Endothelial cell of umbilical vein (primary cell): Measurements from ENCODE around the gene ANKRD28. TPM values are rescaled to one million over a fixed set of nuclear protein-coding genes. Genes with fewer than 3 reads are reported as not detected.

Experiments
- BruUV-seq: library from RNA; stranded (reverse); fragments of 400-500 nt; replicated peaks from 2 replicates; lab custom pipeline; 2021; lab: Mats Ljungman, UMichigan
- CTCF ChIA-PET: fragments of 300-600, 350-600 bp; sonication (Branson Sonifier 250); formaldehyde crosslinking; loops from one replicate; lab custom pipeline; 2021; ENCODE audit warnings: antibody characterized with exemption, inconsistent platforms; lab: Charles Lee
- POLR2A ChIA-PET: fragments of 300-600, 350-600 bp; sonication (Branson Sonifier 250); formaldehyde crosslinking; loops from one replicate; lab custom pipeline; 2021; ENCODE audit warnings: antibody characterized with exemption, inconsistent platforms; lab: Charles Lee
- DNase-seq: peaks from one replicate; pipeline ENCODE4 v3.0.0-alpha.2; 2011; ENCODE audit warnings: low read depth, low spot score
- FAIRE-seq: peaks from 2 replicates; lab custom pipeline; 2011; peaks lifted over from hg19 to GRCh38; lab: Jason Lieb, UNC
- H2AFZ ChIP-seq: 2 replicates; pipeline ENCODE4 v1.6.0; 2012; ENCODE audit warnings: low read depth, low read length, control low read depth, inconsistent platforms
- H3K27ac ChIP-seq: 2 replicates; pipeline ENCODE4 v1.5.1; 2011; ENCODE audit warnings: low read depth, mild to moderate bottlenecking, control low read depth, low read length, moderate library complexity; ENCODE audit not compliant: insufficient read depth
- H3K27me3 ChIP-seq, 2 experiments: 2 replicates each; pipeline versions ENCODE4 v1.6.0 to v1.6.1; 2011; ENCODE audit warnings: low read length in 2 of 2, mixed read lengths in 1 of 2; ENCODE audit not compliant: control insufficient read depth in 2 of 2, insufficient read depth in 2 of 2
- H3K36me3 ChIP-seq, 2 experiments: 2 replicates in 1 of 2; 3 replicates in 1 of 2; pipeline ENCODE4 v1.5.1; 2011; ENCODE audit warnings: low read length in 2 of 2, mild to moderate bottlenecking in 1 of 2, moderate library complexity in 1 of 2; ENCODE audit not compliant: control insufficient read depth in 2 of 2, insufficient read depth in 2 of 2; ENCODE audit errors: extremely low read depth in 1 of 2
- H3K4me1 ChIP-seq: 3 replicates; pipeline ENCODE4 v1.5.1; 2011; ENCODE audit warnings: mild to moderate bottlenecking, low read length; ENCODE audit not compliant: control insufficient read depth, insufficient read depth; ENCODE audit errors: extremely low read depth
- H3K4me2 ChIP-seq: 2 replicates; pipeline ENCODE4 v1.6.1; 2011; ENCODE audit warnings: low read length, control low read depth, mixed read lengths; ENCODE audit not compliant: insufficient read depth
- H3K4me3 ChIP-seq, 3 experiments: fragments of 200-600 bp in 1 of 3; sonication (generic), shearing (Covaris generic) in 1 of 3; replicated peaks in 1 of 3; 2 replicates each; pipeline ENCODE4 v1.5.1; 2011 to 2016; ENCODE audit warnings: control low read depth in 3 of 3, low read length in 3 of 3, mild to moderate bottlenecking in 2 of 3, inconsistent platforms in 1 of 3, low read depth in 1 of 3, moderate library complexity in 1 of 3; ENCODE audit not compliant: insufficient read depth in 1 of 3
- H3K79me2 ChIP-seq: 2 replicates; pipeline ENCODE4 v1.6.0; 2012; ENCODE audit warnings: low read length, inconsistent platforms; ENCODE audit not compliant: control insufficient read depth, insufficient read depth
- H3K9ac ChIP-seq: replicated peaks from 2 replicates; pipeline ENCODE3; 2011; ENCODE audit warnings: low read length, control low read depth; ENCODE audit not compliant: insufficient read depth; ENCODE audit errors: extremely low read depth
- H3K9me1 ChIP-seq: replicated peaks from 3 replicates; pipeline ENCODE4 v1.6.0; 2011; ENCODE audit warnings: mild to moderate bottlenecking, low read length; ENCODE audit not compliant: control insufficient read depth, insufficient read depth; ENCODE audit errors: extremely low read depth
- H3K9me3 ChIP-seq: replicated peaks from 2 replicates; pipeline ENCODE4 v1.5.1; 2012; ENCODE audit warnings: low read length, inconsistent platforms; ENCODE audit not compliant: control insufficient read depth, insufficient read depth
- H4K20me1 ChIP-seq: replicated peaks from 2 replicates; pipeline ENCODE3; 2011; ENCODE audit warnings: mild to moderate bottlenecking, low read length; ENCODE audit not compliant: control insufficient read depth, insufficient read depth; ENCODE audit errors: extremely low read depth
- CTCF ChIP-seq, 2 donors: IDR thresholded peaks; 1 replicate in 1 of 2; 2 replicates in 1 of 2; pipeline ENCODE4 v1.5.1; 2011; ENCODE audit warnings: low read length in 2 of 2, mild to moderate bottlenecking in 2 of 2, moderate library complexity in 2 of 2, control low read depth in 1 of 2, inconsistent platforms in 1 of 2, low read depth in 1 of 2; ENCODE audit not compliant: insufficient read depth in 1 of 2; ENCODE audit errors: extremely low read depth in 1 of 2
- EZH2 ChIP-seq: IDR thresholded peaks from 2 replicates; pipeline ENCODE4 v1.6.1; 2012; ENCODE audit warnings: borderline replicate concordance, low read depth, mild to moderate bottlenecking, moderate library complexity, low read length, inconsistent platforms; ENCODE audit not compliant: severe bottlenecking
- FOS ChIP-seq: IDR thresholded peaks from 2 replicates; pipeline ENCODE4 v1.6.1; 2011; ENCODE audit warnings: mild to moderate bottlenecking, low read length, moderate library complexity, borderline replicate concordance; ENCODE audit not compliant: insufficient read depth
- GATA2 ChIP-seq: IDR thresholded peaks from 2 replicates; pipeline ENCODE4 v1.7.0; 2011; ENCODE audit warnings: low read depth, mild to moderate bottlenecking, moderate library complexity, mixed read lengths, low read length; ENCODE audit not compliant: insufficient read length, insufficient read depth
- JUN ChIP-seq: IDR thresholded peaks from 2 replicates; pipeline ENCODE4 v1.6.1; 2011; ENCODE audit warnings: borderline replicate concordance, low read depth; ENCODE audit not compliant: insufficient read length, insufficient read depth
- MAX ChIP-seq: IDR thresholded peaks from 2 replicates; pipeline ENCODE4 v1.6.1; 2011; ENCODE audit not compliant: insufficient read depth, insufficient read length
- MYC ChIP-seq: IDR thresholded peaks from one replicate; pipeline ENCODE4 v1.6.1; 2011; ENCODE audit warnings: mild to moderate bottlenecking, low read depth, low read length
- POLR2A ChIP-seq: IDR thresholded peaks from 2 replicates; pipeline ENCODE4 v1.6.1; 2012; ENCODE audit warnings: low read depth, mild to moderate bottlenecking, control low read depth, low read length
- POLR2AphosphoS5 ChIP-seq: IDR thresholded peaks from 2 replicates; pipeline ENCODE4 v1.6.1; 2012; ENCODE audit warnings: low read depth, mild to moderate bottlenecking, control low read depth, low read length, moderate library complexity; ENCODE audit not compliant: insufficient read depth
- dilution Hi-C: fragments of 300-500 bp; cut with MboI; formaldehyde crosslinking; loops from one replicate; pipeline ENCODE4 v1.15.0; 2019; ENCODE audit warnings: low sequenced_read_pairs; ENCODE audit not compliant: extremely low pct_ligation_motif_present
- intact Hi-C: fragments of 100-400 bp; cut with micrococcal nuclease; formaldehyde crosslinking; loops from one replicate; pipeline ENCODE4 v1.10.0; 2022
- polyA plus RNA-seq, 4 experiments: library from polyadenylated mRNA; depleted of rRNA in 3 of 4; stranded (reverse) in 3 of 4; unstranded in 1 of 4; fragments of >200 nt; gene quantifications; 2 replicates each; pipeline versions ENCODE4 v1.2.1 to v1.2.3, GENCODE V29; 2011 to 2012; ENCODE audit warnings: missing spikeins in 1 of 4
- total RNA-seq: library from RNA; stranded (reverse); gene quantifications from 2 replicates; pipeline ENCODE4 v1.2.3, GENCODE V29; 2021

ANKRD28 gene
- total and polyA plus RNA-seq, 2 donors (not counting 3 experiments of a cell fraction or from before 2014, with no cell fraction given) = 36.7 to 97.3 TPM

DNA sequence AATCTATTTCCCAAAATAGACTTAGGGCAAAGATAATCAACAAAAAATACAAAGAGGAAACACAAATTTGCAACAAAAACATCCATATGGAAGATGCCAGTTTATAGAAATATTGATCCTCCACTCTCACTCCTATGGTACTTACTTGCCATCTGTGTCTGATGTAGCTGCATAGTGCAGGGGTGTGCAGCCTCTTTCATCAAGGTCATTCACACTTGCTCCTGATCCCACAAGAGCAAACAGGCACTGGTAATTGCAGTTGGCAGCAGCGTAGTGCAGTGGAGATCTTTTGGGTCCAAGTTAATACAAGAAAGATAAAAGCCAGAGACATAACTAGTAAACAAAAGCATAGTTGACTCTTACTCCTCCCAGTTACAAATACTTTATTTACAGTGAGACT is 90.0 kb downstream of the ANKRD28 start:
- dilution Hi-C loops = no loop called here
- ChIA-PET CTCF (no interaction called here), POLR2A (no interaction called here)
- DNase-seq (no peak), FAIRE-seq (no peak)
- Histone ChIP-seq H3K9ac (no peak overlapping the region), H4K20me1 (no peaks in the 10 kb centered on the region), H3K4me3 (no peak overlapping the region), H3K27ac (no peak overlapping the region), H3K36me3 (peaks cover 6 to 20% of the 10 kb centered on the region in 2 experiments), H3K27me3 (no peaks in the 10 kb centered on the region), H3K9me1 (no peaks in the 10 kb centered on the region), H3K4me1 (no peaks in the 10 kb centered on the region), H3K4me2 (no peak overlapping the region), H3K79me2 (no peaks in the 10 kb centered on the region), H2AFZ (no peak overlapping the region), H3K9me3 (no peaks in the 10 kb centered on the region)
- BruUV-seq = no TSS peak
- TF ChIP-seq FOS = no peak
- TF ChIP-seq GATA2 = no peak
- no peak for TF ChIP-seq EZH2
- no peak for TF ChIP-seq CTCF (IDR thresholded peaks at IDR 0.05; ENCODE audit: extremely low read depth in 1 of 2, insufficient read depth in 1 of 2, low read depth in 1 of 2, low read length in 2 of 2)
- intact Hi-C loops = loop anchor here (2.0 kb wide), 1 partner anchor 77 kb away; no protein-coding TSS in a partner anchor

DNA sequence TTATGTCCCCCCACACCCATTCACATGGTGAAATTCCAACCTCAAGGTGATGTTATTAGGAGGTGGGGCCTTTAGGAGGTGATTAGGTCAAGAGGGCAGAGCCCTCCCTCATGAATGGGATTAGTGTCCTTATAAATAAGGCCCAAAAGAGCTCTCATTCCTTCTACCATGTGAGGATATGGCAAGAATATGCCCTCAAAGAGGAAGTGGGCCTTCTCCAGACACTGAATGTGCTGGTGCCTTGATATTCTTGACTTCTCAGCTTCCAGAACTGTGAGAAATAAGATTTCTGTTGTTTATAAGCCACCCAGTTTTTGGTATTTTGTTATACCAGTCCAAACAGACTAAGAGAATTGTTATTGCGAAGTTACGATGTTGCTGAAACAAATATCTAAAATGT is 94.4 kb downstream of the ANKRD28 start:
- dilution Hi-C loops = no loop called here
- CTCF ChIA-PET = interaction anchor here (1.7 to 2.4 kb wide), 2 partner anchors 11 to 73 kb away, joined by 6 read pairs; no protein-coding TSS in a partner anchor
- TF ChIP-seq MYC (no peak), JUN (no peak), CTCF (IDR thresholded peaks at IDR 0.05; ENCODE audit: extremely low read depth in 1 of 2, insufficient read depth in 1 of 2, low read depth in 1 of 2, low read length in 2 of 2) (no peak), MAX (no peak), GATA2 (no peak), EZH2 (no peak), FOS (no peak), POLR2A (no peak), POLR2AphosphoS5 (no peak)
- H3K4me3 ChIP-seq = no peak overlapping the region
- peaks cover 0 to 6% of the 10 kb centered on the region in 2 experiments for H3K36me3 ChIP-seq
- no peak overlapping the region for H3K9ac ChIP-seq
- FAIRE-seq (no peak), DNase-seq (no peak)
- no peaks in the 10 kb centered on the region for H3K27me3 ChIP-seq
- intact Hi-C loops = loop anchor here (2.0 kb wide), 1 partner anchor 23 kb away; no protein-coding TSS in a partner anchor
- no TSS peak for BruUV-seq
- no peaks in the 10 kb centered on the region for H3K79me2 ChIP-seq
- no peak overlapping the region for H2AFZ ChIP-seq
- no peaks in the 10 kb centered on the region for H3K9me1 ChIP-seq
- no peaks in the 10 kb centered on the region for H3K9me3 ChIP-seq
- no peaks in the 10 kb centered on the region for H4K20me1 ChIP-seq
- no peak overlapping the region for H3K4me2 ChIP-seq
- POLR2A ChIA-PET = no interaction called here
- no peak overlapping the region for H3K27ac ChIP-seq
- H3K4me1 ChIP-seq = no peaks in the 10 kb centered on the region
